Testis (tissue), 2 donors: Measurements from ENCODE around the gene CILP2.

Experiments
- CTCF ChIP-seq, 3 experiments: fragments of 450-650 bp in 2 of 3; fragments of 200-600 bp in 1 of 3; sonication (generic) in 1 of 3; IDR thresholded peaks; one replicate each; pipeline ENCODE4 v1.5.1; 2016 to 2019; ENCODE audit warnings: antibody characterized with exemption in 3 of 3, mild to moderate bottlenecking in 2 of 3, moderate library complexity in 1 of 3
- POLR2A ChIP-seq: fragments of 450-650 bp; IDR thresholded peaks from one replicate; pipeline ENCODE4 v1.6.1; 2017; ENCODE audit warnings: antibody characterized with exemption, mild to moderate bottlenecking, moderate library complexity

GRCh38 chr19:19531951-19532805 lies 5.9 kb upstream of the CILP2 start:
- TF ChIP-seq CTCF (IDR thresholded peaks at IDR 0.05): peak; percentile 84 to 97 (median 89)
- no peak for TF ChIP-seq POLR2A
